SIG-M5 (cell line): ENCODE data around the gene UBAP1.
"Not testable (repeated sequence)": the region's sequence is repeated elsewhere in the genome, so short reads cannot be mapped to it uniquely, and the experiment has no call there.

ENCODE experiments used
- DNase-seq: peaks from one replicate; lab custom pipeline; 2025; lab: John Stamatoyannopoulos, UW

Gene UBAP1

GRCh38 chr9:34262971-34263370 lies 84.1 kb downstream of the UBAP1 start:
- no peak for DNase-seq

DNA sequence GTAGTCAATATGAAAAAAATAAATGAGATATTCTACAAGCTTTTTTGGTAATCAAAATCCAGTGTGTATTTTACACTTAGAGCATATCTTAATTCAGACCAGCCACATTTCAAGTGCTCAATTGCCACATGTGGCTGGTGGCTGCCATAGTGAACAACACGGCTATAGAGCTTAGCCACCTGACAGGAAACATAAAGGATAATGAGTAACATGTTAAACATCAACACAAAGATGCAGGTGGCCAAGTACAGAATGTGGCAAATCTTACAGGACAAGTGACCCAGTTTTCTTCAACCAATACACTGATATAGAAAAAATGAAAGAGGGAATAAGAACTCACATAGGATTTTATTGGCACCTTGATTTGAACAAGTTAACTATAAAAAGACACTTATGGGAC lies 88.8 kb downstream of the UBAP1 start:
- no peak for DNase-seq

GRCh38 chr9:34271265-34272006 lies 92.6 kb downstream of the UBAP1 start:
- no peak for DNase-seq

DNA sequence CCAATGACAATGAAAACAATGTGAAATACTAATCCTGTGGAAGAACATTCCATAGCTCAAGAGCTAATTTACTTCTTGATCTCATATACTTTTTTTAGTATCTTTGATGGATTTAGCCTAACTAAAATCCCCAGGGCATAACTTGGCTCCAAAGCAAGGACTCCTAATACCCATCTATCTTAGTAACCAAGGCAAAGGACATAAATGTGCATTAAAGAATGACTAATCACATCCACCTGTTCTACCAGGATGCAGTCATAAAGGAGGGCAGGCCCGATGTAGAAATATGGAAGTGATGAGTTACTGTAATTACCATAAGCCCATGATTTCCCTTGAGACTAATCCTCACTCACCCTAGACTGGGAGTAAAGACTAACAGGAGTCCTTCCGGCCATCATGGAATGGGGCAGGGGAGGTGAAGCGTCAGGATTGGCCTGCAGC lies 93.3 kb downstream of the UBAP1 start:
- DNase-seq: no peak

- DNase-seq: not testable (repeated sequence)
These were observed 94.7 kb downstream of the UBAP1 start for GRCh38 chr9:34273588-34273987.

DNA sequence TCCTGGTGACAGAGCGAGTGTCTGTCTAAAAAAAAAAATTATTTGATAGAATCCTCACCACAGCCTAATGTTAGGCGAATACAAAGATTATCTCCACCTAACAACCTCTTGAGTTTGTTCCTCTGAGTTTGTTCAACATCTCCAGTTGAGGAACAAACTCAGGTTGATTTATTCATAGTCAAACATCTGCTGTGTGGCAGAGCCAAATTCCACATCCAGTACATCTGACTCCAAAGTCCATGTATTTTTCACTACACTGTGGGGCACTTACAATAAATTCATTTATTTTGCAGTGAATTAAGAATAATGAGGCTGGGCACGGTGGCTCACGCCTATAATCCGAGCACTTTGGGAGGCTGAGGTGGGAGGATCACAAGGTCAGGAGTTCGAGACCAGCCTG lies 97.0 kb downstream of the UBAP1 start:
- DNase-seq: no peak

DNA sequence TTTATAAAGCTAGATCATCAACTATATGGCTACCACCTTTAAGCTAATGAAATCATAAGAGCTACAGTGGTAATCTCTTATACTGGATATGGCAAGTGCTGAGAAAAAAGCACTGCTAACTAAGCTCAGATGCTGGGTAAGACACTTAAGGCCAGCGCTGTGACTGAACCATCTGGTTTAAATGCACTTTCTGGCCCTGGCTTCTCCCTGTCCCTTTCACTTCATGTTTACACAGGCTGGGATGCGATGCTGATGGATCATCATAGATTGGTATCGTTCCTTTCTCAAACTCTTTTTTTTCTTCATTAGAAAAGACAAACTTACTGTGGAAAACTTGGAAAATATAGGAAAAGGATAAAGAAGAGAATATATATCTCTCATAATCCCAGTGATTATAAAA lies 97.9 kb downstream of the UBAP1 start:
- no peak for DNase-seq

DNA sequence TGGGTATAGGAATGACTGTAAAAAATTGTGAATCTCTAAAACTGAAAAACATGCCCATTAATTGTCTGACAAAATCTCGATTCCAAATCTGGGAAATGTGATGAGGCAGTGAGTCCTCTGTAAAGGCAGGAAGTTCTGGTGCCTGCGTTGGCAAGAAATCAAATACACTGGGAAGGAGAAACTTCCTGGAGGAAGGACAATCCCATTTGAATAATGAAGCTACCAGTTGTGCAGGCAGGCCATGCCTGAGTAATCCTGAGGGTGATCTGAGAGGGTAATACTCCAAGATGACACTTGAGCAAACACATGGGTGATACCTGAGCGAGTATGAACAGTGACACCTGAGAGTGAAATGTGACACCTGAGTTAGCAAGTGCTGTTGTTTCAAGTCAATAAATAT lies 100.6 kb downstream of the UBAP1 start:
- no peak for DNase-seq

DNA sequence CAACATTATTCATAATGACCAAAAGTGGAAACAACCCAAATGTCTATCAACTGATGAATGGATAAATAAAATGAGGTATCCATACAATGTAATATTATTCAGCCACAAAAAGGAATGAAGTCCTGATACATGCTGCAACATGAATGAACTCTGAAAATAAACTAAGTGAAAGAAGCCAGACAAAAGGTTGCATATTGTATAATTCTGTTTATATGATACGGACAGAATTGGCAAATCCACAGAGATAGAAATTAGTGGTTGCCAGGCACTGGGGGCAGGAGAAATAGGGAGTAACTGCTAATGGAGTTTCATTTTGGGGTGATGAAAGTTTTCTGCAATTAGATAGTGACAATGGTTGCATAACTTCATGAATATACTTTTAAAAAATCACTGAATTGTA lies 103.3 kb downstream of the UBAP1 start:
- no peak for DNase-seq

GRCh38 chr9:34289159-34289558 lies 110.3 kb downstream of the UBAP1 start:
- no peak for DNase-seq

GRCh38 chr9:34291023-34291422 lies 112.2 kb downstream of the UBAP1 start:
- DNase-seq: no peak

DNA sequence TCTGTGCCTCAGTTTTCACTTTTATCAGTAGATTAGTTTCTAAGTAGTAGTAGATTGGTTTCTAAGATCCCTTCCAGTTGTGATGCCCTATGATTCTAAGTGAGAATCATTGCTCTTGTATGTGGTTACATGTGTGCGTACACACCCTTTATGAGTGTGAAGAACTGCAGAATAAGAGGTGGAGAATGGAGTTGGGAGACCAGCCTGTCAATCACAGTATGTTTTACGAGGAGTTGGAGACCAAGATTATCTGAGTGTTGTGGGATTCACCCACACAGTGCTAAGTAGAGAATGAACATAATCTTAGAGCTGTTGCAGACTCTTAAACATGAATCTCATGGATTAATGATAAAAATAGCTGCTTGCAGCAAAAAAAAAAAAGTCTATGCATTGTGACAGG lies 112.6 kb downstream of the UBAP1 start:
- no peak for DNase-seq

- DNase-seq: no peak
These were observed 113.7 kb downstream of the UBAP1 start for GRCh38 chr9:34292552-34292951.

DNA sequence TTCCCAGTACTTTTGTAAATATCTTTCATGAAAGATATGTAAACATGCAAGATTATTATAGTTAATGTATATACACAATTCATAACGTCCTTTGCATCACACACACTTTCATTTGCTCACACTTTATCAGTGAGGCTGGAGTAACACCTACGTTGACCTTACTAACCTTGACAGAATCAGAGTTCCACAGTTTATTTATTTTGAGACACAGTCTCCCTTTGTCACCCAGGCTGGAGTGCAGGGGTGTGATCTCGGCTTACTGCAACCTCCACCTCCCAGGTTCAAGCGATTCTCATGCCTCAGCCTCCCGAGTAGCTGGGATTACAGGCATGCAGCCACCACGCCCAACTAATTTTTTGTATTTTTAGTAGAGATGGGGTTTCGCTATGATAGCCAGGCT lies 122.2 kb downstream of the UBAP1 start:
- not testable (repeated sequence) for DNase-seq
